ENCODE data around the gene CADM1. TPM values are rescaled to one million over a fixed set of nuclear protein-coding genes. Genes with fewer than 3 reads are reported as not detected.

Gene CADM1
- total and polyA plus RNA-seq, 4 donors: 31.7 to 243 (median 77.9) TPM

GRCh38 chr11:115544422-115544948 lies 40.3 kb upstream of the CADM1 start:
- Histone ChIP-seq H3K4me1 (ENCODE audit: control insufficient read depth in 5 of 5, insufficient read depth in 5 of 5, low read length in 5 of 5) (no peaks in the 10 kb centered on the region), H3K27ac (ENCODE audit: low read depth in 1 of 2, low read length in 1 of 2) (no peak overlapping the region), H3K27me3 (ENCODE audit: control insufficient read depth in 3 of 3, insufficient read depth in 3 of 3, low read length in 2 of 3) (no peaks in the 10 kb centered on the region), H3K36me3 (ENCODE audit: control insufficient read depth in 4 of 4, insufficient read depth in 4 of 4, low read length in 4 of 4) (no peaks in the 10 kb centered on the region), H3K9ac (ENCODE audit: insufficient read depth in 1 of 2, low read length in 2 of 2) (no peak overlapping the region), H3K4me3 (no peak overlapping the region), H3K9me3 (ENCODE audit: control insufficient read depth in 4 of 4, insufficient read depth in 3 of 4, low read length in 3 of 4) (no peaks in the 10 kb centered on the region)
- DNase-seq (no peak), ATAC-seq (ENCODE audit: insufficient read depth, low FRiP score) (no peak)
- TF ChIP-seq CTCF (IDR thresholded peaks at IDR 0.05; ENCODE audit: control extremely low read depth, extremely low read depth): no peak
- 57 to 60% methylated on average over 2 of the region's 2 CpGs for WGBS, 2 donors

- TF ChIP-seq CTCF (IDR thresholded peaks at IDR 0.05; ENCODE audit: control extremely low read depth, extremely low read depth): no peak
- Histone ChIP-seq H3K9ac (ENCODE audit: insufficient read depth in 1 of 2, low read length in 2 of 2) (no peak overlapping the region), H3K36me3 (ENCODE audit: control insufficient read depth in 4 of 4, insufficient read depth in 4 of 4, low read length in 4 of 4) (no peaks in the 10 kb centered on the region), H3K4me1 (ENCODE audit: control insufficient read depth in 5 of 5, insufficient read depth in 5 of 5, low read length in 5 of 5) (no peaks in the 10 kb centered on the region), H3K4me3 (no peak overlapping the region), H3K27me3 (ENCODE audit: control insufficient read depth in 3 of 3, insufficient read depth in 3 of 3, low read length in 2 of 3) (no peaks in the 10 kb centered on the region), H3K9me3 (ENCODE audit: control insufficient read depth in 4 of 4, insufficient read depth in 3 of 4, low read length in 3 of 4) (no peaks in the 10 kb centered on the region), H3K27ac (ENCODE audit: low read depth in 1 of 2, low read length in 1 of 2) (no peak overlapping the region)
- 89 to 91% methylated on average over 8 of the region's 8 CpGs for WGBS, 2 donors
- ATAC-seq (ENCODE audit: insufficient read depth, low FRiP score): no peak
- no peak for DNase-seq
These were observed 37.3 kb upstream of the CADM1 start for GRCh38 chr11:115541518-115541917.

GRCh38 chr11:115539844-115540243 lies 35.6 kb upstream of the CADM1 start:
- no peak for TF ChIP-seq CTCF (IDR thresholded peaks at IDR 0.05; ENCODE audit: control extremely low read depth, extremely low read depth)
- Histone ChIP-seq H3K9me3 (ENCODE audit: control insufficient read depth in 4 of 4, insufficient read depth in 3 of 4, low read length in 3 of 4) (no peaks in the 10 kb centered on the region), H3K9ac (ENCODE audit: insufficient read depth in 1 of 2, low read length in 2 of 2) (no peak overlapping the region), H3K27me3 (ENCODE audit: control insufficient read depth in 3 of 3, insufficient read depth in 3 of 3, low read length in 2 of 3) (peaks cover 0 to 3% (median 0%) of the 10 kb centered on the region in 3 donors), H3K36me3 (ENCODE audit: control insufficient read depth in 4 of 4, insufficient read depth in 4 of 4, low read length in 4 of 4) (no peaks in the 10 kb centered on the region), H3K4me1 (ENCODE audit: control insufficient read depth in 5 of 5, insufficient read depth in 5 of 5, low read length in 5 of 5) (no peaks in the 10 kb centered on the region), H3K4me3 (no peak overlapping the region), H3K27ac (ENCODE audit: low read depth in 1 of 2, low read length in 1 of 2) (no peak overlapping the region)
- WGBS, 2 donors: 94 to 97% methylated on average over 1 of the region's 1 CpG
- DNase-seq (no peak), ATAC-seq (ENCODE audit: insufficient read depth, low FRiP score) (no peak)

- TF ChIP-seq CTCF (IDR thresholded peaks at IDR 0.05; ENCODE audit: control extremely low read depth, extremely low read depth): no peak
- no peak for ATAC-seq (ENCODE audit: insufficient read depth, low FRiP score)
- peaks cover 0 to 3% (median 0%) of the 10 kb centered on the region in 3 donors for H3K27me3 ChIP-seq (ENCODE audit: control insufficient read depth in 3 of 3, insufficient read depth in 3 of 3, low read length in 2 of 3)
- no peaks in the 10 kb centered on the region for H3K36me3 ChIP-seq (ENCODE audit: control insufficient read depth in 4 of 4, insufficient read depth in 4 of 4, low read length in 4 of 4)
- no peaks in the 10 kb centered on the region for H3K9me3 ChIP-seq (ENCODE audit: control insufficient read depth in 4 of 4, insufficient read depth in 3 of 4, low read length in 3 of 4)
- H3K27ac ChIP-seq (ENCODE audit: low read depth in 1 of 2, low read length in 1 of 2): no peak overlapping the region
- no peak overlapping the region for H3K4me3 ChIP-seq
- no peak overlapping the region for H3K9ac ChIP-seq (ENCODE audit: insufficient read depth in 1 of 2, low read length in 2 of 2)
- H3K4me1 ChIP-seq (ENCODE audit: control insufficient read depth in 5 of 5, insufficient read depth in 5 of 5, low read length in 5 of 5): no peaks in the 10 kb centered on the region
- no peak for DNase-seq
These were observed 31.6 kb upstream of the CADM1 start for GRCh38 chr11:115535781-115536180.
